SK-N-SH treated with all-trans-retinoic acid at 6 μM for 48 hours (cell line): ENCODE data around the gene ZBTB5.

Experiments
- ARNTL ChIP-seq: fragments of 450-650 bp; formaldehyde crosslinking; IDR thresholded peaks from 2 replicates; pipeline ENCODE4 v1.5.0; 2020; ENCODE audit warnings: low read depth, mild to moderate bottlenecking, moderate library complexity, borderline replicate concordance
- CSRNP3 ChIP-seq: fragments of 250-450 bp; sonication (Bioruptor Pico); IDR thresholded peaks from 2 replicates; pipeline ENCODE4 v1.5.1; 2021; ENCODE audit warnings: mild to moderate bottlenecking, moderate library complexity
- GLIS3 ChIP-seq: fragments of 250-450 bp; sonication (Bioruptor Pico); IDR thresholded peaks from 2 replicates; pipeline ENCODE4 v1.5.0; 2020; ENCODE audit warnings: mild to moderate bottlenecking, moderate library complexity
- ISL1 ChIP-seq: fragments of 250-450 bp; sonication (Bioruptor Pico); IDR thresholded peaks from 2 replicates; pipeline ENCODE4 v2.1.2; 2022; ENCODE audit warnings: mild to moderate bottlenecking, moderate library complexity
- POU6F1 ChIP-seq: fragments of 250-450 bp; sonication (Bioruptor Pico); IDR thresholded peaks from 2 replicates; pipeline ENCODE4 v1.8.0; 2021; ENCODE audit warnings: low read depth, mild to moderate bottlenecking, moderate library complexity, borderline replicate concordance
- PPARA ChIP-seq: fragments of 250-450 bp; sonication (Bioruptor Pico); IDR thresholded peaks from 2 replicates; pipeline ENCODE4 v1.5.0; 2020; ENCODE audit warnings: mild to moderate bottlenecking, borderline replicate concordance
- RARB ChIP-seq: fragments of 250-450 bp; sonication (Bioruptor Pico); IDR thresholded peaks from 2 replicates; pipeline ENCODE4 v1.8.0; 2021; ENCODE audit warnings: mild to moderate bottlenecking, moderate library complexity
- TCF4 ChIP-seq: fragments of 250-450 bp; sonication (Bioruptor Pico); IDR thresholded peaks from 2 replicates; pipeline ENCODE4 v1.8.0; 2021; ENCODE audit warnings: mild to moderate bottlenecking, moderate library complexity, borderline replicate concordance
- ZC3H10 ChIP-seq: fragments of 250-450 bp; sonication (Bioruptor Pico); IDR thresholded peaks from 2 replicates; pipeline ENCODE4 v1.5.1; 2021; ENCODE audit warnings: mild to moderate bottlenecking, moderate library complexity
- ZFP3 ChIP-seq: fragments of 250-450 bp; sonication (Bioruptor Pico); IDR thresholded peaks from 2 replicates; pipeline ENCODE4 v1.5.0; 2020; ENCODE audit warnings: mild to moderate bottlenecking, moderate library complexity
- ZFP30 ChIP-seq: fragments of 450-650 bp; formaldehyde crosslinking; IDR thresholded peaks from 2 replicates; pipeline ENCODE4 v1.5.0; 2022; ENCODE audit warnings: mild to moderate bottlenecking, moderate library complexity
- ZNF8 ChIP-seq: fragments of 450-650 bp; formaldehyde crosslinking; IDR thresholded peaks from 2 replicates; pipeline ENCODE4 v1.5.0; 2020; ENCODE audit warnings: mild to moderate bottlenecking, moderate library complexity
- TF ChIP-seq, protein P1 (sequence below): fragments of 250-450 bp; sonication (Bioruptor Pico); IDR thresholded peaks from 2 replicates; pipeline ENCODE4 v1.8.0; 2020; ENCODE audit warnings: mild to moderate bottlenecking, moderate library complexity, borderline replicate concordance
- TF ChIP-seq, protein P2 (sequence below): fragments of 250-450 bp; sonication (Bioruptor Pico); IDR thresholded peaks from 2 replicates; pipeline ENCODE4 v1.5.1; 2020; ENCODE audit warnings: low read depth, mild to moderate bottlenecking, moderate library complexity

- TF ChIP-seq ZFP30 (CRISPR knock-in tag) (no peak), TCF4 (CRISPR knock-in tag) (no peak), GLIS3 (CRISPR knock-in tag) (no peak), ZFP3 (CRISPR knock-in tag) (no peak), RARB (CRISPR knock-in tag) (no peak), ARNTL (CRISPR knock-in tag) (no peak), CSRNP3 (CRISPR knock-in tag) (no peak), ZC3H10 (CRISPR knock-in tag) (no peak), ZNF8 (CRISPR knock-in tag) (no peak), ISL1 (no peak), POU6F1 (CRISPR knock-in tag) (no peak), PPARA (CRISPR knock-in tag) (no peak)
- TF ChIP-seq, protein P1, sequence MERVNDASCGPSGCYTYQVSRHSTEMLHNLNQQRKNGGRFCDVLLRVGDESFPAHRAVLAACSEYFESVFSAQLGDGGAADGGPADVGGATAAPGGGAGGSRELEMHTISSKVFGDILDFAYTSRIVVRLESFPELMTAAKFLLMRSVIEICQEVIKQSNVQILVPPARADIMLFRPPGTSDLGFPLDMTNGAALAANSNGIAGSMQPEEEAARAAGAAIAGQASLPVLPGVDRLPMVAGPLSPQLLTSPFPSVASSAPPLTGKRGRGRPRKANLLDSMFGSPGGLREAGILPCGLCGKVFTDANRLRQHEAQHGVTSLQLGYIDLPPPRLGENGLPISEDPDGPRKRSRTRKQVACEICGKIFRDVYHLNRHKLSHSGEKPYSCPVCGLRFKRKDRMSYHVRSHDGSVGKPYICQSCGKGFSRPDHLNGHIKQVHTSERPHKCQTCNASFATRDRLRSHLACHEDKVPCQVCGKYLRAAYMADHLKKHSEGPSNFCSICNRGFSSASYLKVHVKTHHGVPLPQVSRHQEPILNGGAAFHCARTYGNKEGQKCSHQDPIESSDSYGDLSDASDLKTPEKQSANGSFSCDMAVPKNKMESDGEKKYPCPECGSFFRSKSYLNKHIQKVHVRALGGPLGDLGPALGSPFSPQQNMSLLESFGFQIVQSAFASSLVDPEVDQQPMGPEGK (CRISPR knock-in tag) = no peak
- TF ChIP-seq, protein P2, sequence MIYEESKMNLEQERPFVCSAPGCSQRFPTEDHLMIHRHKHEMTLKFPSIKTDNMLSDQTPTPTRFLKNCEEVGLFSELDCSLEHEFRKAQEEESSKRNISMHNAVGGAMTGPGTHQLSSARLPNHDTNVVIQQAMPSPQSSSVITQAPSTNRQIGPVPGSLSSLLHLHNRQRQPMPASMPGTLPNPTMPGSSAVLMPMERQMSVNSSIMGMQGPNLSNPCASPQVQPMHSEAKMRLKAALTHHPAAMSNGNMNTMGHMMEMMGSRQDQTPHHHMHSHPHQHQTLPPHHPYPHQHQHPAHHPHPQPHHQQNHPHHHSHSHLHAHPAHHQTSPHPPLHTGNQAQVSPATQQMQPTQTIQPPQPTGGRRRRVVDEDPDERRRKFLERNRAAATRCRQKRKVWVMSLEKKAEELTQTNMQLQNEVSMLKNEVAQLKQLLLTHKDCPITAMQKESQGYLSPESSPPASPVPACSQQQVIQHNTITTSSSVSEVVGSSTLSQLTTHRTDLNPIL = no peak
Observed at GRCh38 chr9:37511016-37512010, 46.1 kb upstream of the ZBTB5 start.
